ENCODE data around the gene OR2T4. TPM values are rescaled to one million over a fixed set of nuclear protein-coding genes. Genes with fewer than 3 reads are reported as not detected.

OR2T4 gene
- total and polyA plus RNA-seq, 10 of the 15 experiments (the other 5 are each of a cell fraction or from before 2014, with no cell fraction given) = 0.22 to 0.30 TPM; not detected in 8

GRCh38 chr1:248406721-248407692 lies 45.5 kb downstream of the OR2T4 start (continued):
- TF ChIP-seq NFYB (IDR thresholded peaks at IDR 0.05; ENCODE audit: insufficient read depth, low read depth, low read length) (no peak), KDM1A (IDR thresholded peaks at IDR 0.05; ENCODE audit: borderline replicate concordance) (no peak), JUND (IDR thresholded peaks at IDR 0.05; ENCODE audit: low read depth, low read length) (no peak), MTA2 (IDR thresholded peaks at IDR 0.05; ENCODE audit: low read depth) (peak; percentile 79; the same call in 1 of the 2 replicates), EED (IDR thresholded peaks at IDR 0.05; ENCODE audit: low read depth) (0 out of 2 replicates have a peak, but pooled peaks have one; percentile 3), DPF2 (IDR thresholded peaks at IDR 0.05) (peak; percentile 45), SUZ12 (IDR thresholded peaks at IDR 0.05; ENCODE audit: unreplicated experiment) (no peak), SMAD1 (IDR thresholded peaks at IDR 0.05; ENCODE audit: low read depth, partially characterized antibody) (peak; percentile 14), BCL3 (IDR thresholded peaks at IDR 0.05; ENCODE audit: borderline replicate concordance, insufficient read depth, low read depth, low read length, poor library complexity, severe bottlenecking) (peak; percentile 64), RUNX3 (IDR thresholded peaks at IDR 0.05; ENCODE audit: low read length) (peak; percentile 97), IKZF2 (IDR thresholded peaks at IDR 0.05) (peak; percentile 51 to 79; a peak in 3 of 4 replicates), ASH2L (IDR thresholded peaks at IDR 0.05; ENCODE audit: borderline replicate concordance, low read depth) (no peak), REST (IDR thresholded peaks at IDR 0.05; ENCODE audit: low read depth, low read length) (no peak), FOXM1 (IDR thresholded peaks at IDR 0.05; ENCODE audit: low read depth, low read length) (peak; percentile 56; the same call in 1 of the 2 replicates), TCF3 (IDR thresholded peaks at IDR 0.05; ENCODE audit: borderline replicate concordance, insufficient read depth, low read depth, low read length) (no peak), BCLAF1 (IDR thresholded peaks at IDR 0.05) (no peak), SREBF2 (IDR thresholded peaks at IDR 0.05; ENCODE audit: low read length) (no peak), JUNB (IDR thresholded peaks at IDR 0.05) (peak; percentile 43; the same call in 1 of the 2 replicates), POLR2AphosphoS2 (IDR thresholded peaks at IDR 0.05; ENCODE audit: low read depth, low read length) (no peak), SUPT20H (IDR thresholded peaks at IDR 0.05; ENCODE audit: borderline replicate concordance, control insufficient read depth, low read depth, low read length) (no peak), YY1 (IDR thresholded peaks at IDR 0.05; ENCODE audit: low read depth, low read length) (no peak), ZNF217 (IDR thresholded peaks at IDR 0.05) (no peak)
